Right lung (tissue), 5 donors: ENCODE results near the gene FAM120B. TPM values are rescaled to one million over a fixed set of nuclear protein-coding genes. Genes with fewer than 3 reads are reported as not detected.
A peak's percentile ranks its signal among the peaks of the same experiment; 100 is the strongest.

ENCODE experiments used
- DNase-seq, 2 donors: peaks; one replicate each; pipeline ENCODE4 v3.0.0-alpha.2; 2013
- polyA plus RNA-seq, 5 donors: library from polyadenylated mRNA; unstranded; fragments of 120-200 nt; gene quantifications; one replicate each; pipeline versions ENCODE4 v1.2.1 to v1.2.3, GENCODE V29; 2013; ENCODE audit warnings: inconsistent platforms in 1 of 5, low replicate concordance in 1 of 5; ENCODE audit not compliant: insufficient read length in 5 of 5, insufficient read depth in 1 of 5

FAM120B gene
- polyA plus RNA-seq, 5 donors, result 27.2 to 39.8 (median 35.4) TPM

DNA sequence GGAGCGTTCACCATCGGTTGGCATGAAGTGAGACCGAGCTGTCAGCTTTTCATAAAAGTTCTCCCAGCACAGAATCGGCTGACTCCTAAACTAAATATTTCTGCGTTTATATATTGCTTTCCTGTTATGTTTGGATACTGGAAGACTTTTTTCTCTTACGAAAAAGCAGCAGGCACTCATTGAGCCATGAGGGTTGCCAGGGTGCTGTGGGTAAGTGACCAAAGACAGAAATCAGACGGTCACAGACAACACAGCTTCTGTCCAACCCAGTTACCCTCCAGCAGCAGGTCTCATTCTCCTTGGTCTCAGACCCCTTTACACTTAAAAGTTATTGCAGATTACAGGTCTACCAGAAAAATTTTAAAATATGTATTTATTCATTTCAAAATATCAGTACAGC, 113.7 kb downstream of the FAM120B start:
- DNase-seq, result no peak

- DNase-seq, result no peak
Observed at GRCh38 chr6:170420791-170421776, 114.5 kb downstream of the FAM120B start.

GRCh38 chr6:170421921-170422320, 115.4 kb downstream of the FAM120B start:
- no peak for DNase-seq

- no peak for DNase-seq
Observed at GRCh38 chr6:170423030-170423429, 116.5 kb downstream of the FAM120B start.

- DNase-seq, result no peak
Observed at GRCh38 chr6:170423814-170424603, 117.5 kb downstream of the FAM120B start.

GRCh38 chr6:170424604-170425126, 118.1 kb downstream of the FAM120B start:
- DNase-seq, result no peak

- DNase-seq, result no peak
Observed at GRCh38 chr6:170429450-170429849, 122.9 kb downstream of the FAM120B start.

DNA sequence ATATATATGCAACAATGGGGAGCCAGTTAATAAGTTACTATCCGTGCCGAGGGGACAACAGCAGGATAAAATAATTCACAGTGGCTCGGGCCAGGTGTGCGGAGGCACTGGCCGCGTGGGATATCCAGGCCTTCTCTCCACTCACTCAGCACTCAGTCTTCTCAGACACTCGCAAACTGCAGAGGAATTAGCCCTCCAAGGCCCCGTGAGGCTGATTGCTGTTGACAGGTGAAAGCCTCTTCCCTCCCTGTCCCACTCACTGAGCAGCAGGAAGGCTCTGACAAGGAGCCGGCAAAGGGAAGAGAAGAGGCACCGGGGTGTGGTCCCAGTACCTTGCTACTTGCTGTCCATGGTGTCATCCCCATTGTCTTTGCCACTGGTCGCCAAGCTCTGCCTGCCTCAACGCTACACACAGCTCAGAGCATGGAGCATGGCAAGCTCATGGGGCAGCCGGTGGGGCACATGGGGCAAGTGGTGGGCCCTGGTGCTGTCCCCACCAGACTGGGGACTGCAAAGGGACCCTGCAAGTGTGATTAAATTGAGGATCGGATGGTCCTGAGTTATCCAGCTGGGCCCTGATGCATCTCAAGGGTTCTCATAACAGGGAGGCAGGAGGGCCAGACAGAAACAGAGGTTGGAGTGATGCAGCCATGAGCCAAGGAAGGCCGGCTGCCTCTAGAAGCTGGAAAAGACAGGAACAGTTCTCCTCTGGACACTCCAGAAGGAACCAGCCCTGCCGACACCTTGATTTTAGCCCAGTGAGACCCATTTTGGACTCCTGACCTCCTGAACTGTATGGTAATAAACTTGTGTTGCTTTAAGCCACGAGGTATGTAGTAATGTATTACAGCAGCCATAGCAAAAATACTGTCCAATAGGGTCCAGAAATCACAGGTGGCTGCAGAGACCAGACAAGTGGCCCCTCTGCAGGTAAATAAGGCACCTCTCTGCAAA, 126.9 kb downstream of the FAM120B start:
- DNase-seq, result no peak

- DNase-seq, result no peak
Observed at GRCh38 chr6:170434117-170434820, 127.7 kb downstream of the FAM120B start.

DNA sequence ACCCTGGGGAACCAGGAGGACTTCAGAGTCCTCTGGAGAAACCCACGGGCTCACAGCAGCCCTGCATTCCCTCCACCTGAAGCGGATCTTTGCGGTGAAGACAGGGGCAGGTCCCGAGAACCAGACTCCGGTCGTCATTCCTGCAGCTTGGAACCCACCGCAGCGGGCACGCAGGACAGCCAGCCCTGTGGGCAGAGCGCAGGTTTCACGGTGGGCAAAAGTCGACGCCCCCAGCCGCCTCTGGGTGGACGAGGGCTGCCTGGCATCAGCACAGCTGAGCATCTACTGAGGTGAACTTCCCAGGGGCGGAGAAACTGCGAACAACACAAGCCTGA, 128.2 kb downstream of the FAM120B start:
- DNase-seq, result no peak

DNA sequence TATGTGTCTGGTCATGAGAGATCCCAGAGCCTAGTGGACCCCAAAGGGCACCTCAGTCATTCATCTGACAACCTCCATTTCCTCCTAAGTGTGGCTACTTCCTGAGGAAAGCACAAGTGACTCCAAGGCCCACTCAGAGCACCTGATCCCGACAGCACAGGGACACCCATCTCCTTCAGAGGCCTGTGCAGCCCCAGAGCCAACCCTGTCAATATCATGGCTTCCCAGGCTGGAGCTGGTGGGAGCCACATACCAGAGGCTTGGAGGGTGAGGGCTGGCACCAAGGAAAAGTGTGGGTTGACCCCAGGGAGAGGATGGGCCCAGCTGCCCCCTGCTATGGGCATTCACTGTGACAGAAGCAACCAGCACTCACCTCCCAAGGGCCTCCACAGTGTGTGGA, 129.2 kb downstream of the FAM120B start:
- no peak for DNase-seq

DNA sequence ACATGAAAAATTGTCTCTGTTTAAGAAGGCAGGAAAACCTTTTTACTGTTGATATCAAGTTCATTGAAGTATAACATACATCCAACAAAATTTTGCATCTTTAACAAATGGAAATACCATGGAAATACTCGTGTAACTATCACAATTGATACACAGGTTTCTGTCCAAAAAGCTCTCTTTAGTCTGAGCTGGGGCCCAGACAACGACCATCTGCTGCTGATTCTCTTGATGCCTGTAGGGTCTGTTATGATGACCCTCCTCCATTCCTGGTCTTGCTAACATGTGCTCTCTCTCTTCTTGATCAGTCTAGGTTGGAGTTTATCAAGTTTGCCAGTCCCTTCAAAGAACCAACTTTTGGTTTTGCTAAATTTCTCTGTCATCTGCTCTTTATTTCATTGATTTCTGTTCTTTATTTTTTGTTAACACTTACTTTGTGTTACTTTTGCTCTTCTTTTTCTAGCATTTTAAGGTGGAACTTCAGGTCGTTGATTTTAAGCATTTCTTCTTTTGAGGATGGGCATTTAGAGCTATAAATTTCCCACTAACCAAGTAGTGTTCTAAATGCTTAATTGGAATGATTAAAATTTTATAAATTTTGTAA, 129.8 kb downstream of the FAM120B start:
- no peak for DNase-seq

GRCh38 chr6:170437719-170438401, 131.3 kb downstream of the FAM120B start:
- DNase-seq, result no peak

GRCh38 chr6:170438402-170438753, 131.8 kb downstream of the FAM120B start:
- peak; percentile 92 to 96 for DNase-seq

DNA sequence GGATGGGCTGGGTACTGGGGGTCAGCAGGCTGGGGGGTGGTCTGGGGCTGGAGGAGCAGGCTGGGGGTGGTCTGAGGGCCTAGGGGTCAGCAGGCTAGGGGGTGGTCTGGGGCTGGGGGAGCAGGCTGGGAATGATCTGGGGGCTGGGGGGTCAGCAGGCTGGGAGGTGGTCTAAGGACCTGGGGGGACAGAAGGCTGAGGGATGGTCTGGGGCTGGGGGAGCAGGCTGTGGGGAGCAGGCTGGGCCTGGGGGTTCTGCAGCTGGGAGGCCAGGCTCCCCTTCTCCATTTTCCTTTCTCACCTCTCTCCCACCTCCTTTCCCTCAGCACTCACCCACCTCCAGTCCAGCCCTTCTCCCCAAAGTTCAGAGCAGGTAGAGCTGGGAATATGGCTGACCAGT, 132.3 kb downstream of the FAM120B start:
- no peak for DNase-seq

DNA sequence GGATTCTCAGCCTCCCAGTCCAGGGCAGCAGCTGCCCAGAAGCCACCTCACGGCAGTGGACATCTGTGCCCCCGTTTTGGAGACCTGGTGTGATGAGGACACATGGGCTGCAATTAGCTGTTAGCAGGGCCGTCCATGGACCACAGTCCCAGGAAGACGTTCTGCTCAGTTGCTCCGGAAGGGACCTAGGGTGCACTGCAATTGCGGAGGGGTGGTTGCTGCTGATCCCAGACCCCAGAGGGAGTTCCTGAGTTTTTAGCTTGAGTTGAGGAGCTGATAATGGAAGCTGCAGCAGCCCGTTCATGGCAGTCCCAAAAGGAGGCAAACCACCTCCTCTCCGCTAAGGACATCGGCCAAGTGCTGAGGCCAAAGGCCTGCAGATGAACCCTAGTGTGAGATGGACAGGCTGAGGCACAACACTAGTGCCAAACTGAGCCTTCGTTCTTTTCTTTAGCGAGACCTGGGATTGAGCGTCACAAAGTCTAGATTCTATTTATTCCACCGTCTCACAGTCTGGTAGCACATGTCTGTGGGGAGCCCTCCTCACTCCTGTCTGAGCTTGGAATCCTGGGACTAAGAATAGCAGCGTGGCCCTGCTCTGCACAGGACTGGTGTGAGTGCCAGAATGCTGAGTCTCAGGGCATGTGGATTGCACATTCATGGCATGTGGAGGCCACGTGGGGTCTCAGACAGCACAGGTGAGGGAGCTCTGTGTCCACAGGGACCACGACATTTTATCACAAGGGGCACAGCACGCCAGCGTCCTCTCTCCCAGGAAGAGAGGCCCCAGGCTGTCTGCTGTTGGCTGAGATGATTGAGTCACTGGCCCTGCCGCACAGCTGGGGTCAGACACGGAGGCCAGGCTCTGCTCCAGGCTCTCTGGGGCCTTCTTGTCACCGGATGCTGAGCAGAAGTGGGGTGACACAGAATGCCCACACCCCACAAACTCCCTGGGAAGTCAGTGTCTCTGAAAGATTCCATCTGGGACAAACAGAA, 133.1 kb downstream of the FAM120B start:
- DNase-seq, result peak; percentile 53 to 56

DNA sequence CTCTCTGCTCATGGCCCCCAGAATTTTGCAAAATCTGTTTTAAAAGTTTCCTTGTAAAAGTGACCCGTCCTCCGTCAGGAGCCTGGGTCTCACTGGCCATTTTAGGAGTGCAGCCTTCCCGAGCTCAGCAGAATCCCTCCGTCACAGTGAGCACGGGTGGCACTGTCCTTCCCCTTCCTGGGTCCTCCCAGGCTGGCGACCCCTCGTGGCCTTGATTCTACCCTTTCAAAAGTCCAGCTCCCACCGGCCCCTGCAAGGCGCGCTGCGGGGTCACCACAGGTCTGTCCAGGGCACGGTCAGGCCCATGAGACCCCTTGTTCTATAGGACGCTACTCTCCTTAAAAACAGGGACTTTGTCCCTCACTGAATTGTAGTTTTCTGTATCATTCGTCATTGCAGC, 133.9 kb downstream of the FAM120B start:
- no peak for DNase-seq

DNA sequence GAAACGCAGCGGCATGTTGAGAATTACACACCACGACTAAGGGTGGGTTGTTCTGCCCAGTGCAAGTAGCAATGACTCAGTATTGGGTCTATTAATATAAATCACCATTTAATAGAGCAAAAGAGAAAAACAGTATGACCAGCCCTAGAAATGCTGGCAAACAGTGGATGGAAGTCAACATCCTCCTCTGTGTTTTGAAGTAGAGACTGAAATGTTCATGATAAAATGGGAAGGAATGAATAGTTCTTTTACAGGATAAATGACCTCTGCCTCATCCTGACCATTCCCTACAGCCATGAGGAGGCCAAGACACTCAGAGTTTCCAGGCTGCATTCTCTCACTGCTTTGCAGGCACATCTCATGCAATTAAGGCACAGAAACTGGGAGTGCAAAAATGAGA, 134.8 kb downstream of the FAM120B start:
- no peak for DNase-seq

DNA sequence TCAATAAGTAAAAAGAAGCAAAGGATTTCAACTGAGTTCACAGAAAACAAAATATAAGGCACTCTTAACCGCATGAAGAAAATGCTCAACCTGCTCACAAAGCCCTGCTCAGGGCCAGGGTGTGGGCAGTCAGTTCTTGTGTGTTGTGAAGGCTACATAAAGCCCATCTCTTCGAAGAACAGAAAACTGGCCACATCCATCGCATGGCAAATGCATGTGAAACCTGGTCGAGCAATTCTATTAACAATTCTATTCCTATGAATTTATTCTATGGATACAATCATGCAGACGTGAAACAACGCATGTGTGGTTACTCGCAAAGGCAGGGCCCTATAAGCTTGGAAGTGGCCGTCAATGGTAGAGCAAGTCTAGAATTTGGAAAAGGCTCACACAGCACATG, 136.0 kb downstream of the FAM120B start:
- DNase-seq, result no peak
